ENCODE data around the gene CALR.
"Not testable (repeated sequence)": the region's sequence is repeated elsewhere in the genome, so short reads cannot be mapped to it uniquely, and the experiment has no call there.

CALR gene

DNA sequence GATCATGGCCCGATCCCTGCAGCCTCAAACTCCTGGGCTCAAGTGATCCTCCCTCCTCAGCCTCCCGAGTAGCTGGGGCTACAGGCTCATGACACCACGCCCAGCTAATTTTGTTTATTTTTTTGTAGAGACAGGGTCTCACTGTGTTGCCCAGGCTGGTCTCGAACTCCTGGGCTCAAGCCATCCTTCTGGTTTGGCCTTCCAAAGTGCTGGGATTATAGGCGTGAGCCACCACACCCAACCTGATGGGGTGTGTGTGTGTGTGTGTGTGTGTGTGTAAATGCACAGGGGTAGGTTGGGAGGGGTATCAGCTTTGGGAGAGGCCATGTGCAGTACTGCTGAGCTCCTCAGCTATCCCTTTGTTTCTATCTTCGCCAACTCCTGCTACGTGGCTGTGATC is 37.7 kb downstream of the CALR start:
- not testable (repeated sequence) for DNase-seq (ENCODE audit: low read depth in 2 of 2, low spot score in 1 of 2)

DNA sequence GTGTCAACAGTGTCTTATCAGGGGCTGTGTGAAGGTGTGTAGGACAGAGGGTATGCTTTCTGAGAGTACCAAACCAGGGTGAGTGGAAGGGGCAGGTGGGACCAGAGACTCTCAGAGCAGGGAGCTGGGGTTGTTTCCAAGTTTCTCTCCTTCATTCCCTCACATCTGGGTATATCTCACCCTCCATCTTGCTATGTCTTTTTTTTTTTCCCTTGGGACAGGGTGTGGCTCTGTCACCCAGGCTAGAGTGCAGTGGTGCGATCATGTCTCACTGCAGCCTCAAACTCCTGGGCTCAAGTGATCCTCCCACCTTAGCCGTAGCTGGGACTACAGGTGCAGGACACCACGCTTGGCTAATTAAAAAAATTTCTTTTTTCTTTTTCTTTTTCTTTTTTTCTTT is 41.6 kb downstream of the CALR start:
- no peak for DNase-seq (ENCODE audit: low read depth in 2 of 2, low spot score in 1 of 2)

- no peak for DNase-seq (ENCODE audit: low read depth in 2 of 2, low spot score in 1 of 2)
Observed at GRCh38 chr19:12982648-12983047, 44.2 kb downstream of the CALR start.

- DNase-seq (ENCODE audit: low read depth in 2 of 2, low spot score in 1 of 2): no peak
Observed at GRCh38 chr19:12983091-12983490, 44.7 kb downstream of the CALR start.

DNA sequence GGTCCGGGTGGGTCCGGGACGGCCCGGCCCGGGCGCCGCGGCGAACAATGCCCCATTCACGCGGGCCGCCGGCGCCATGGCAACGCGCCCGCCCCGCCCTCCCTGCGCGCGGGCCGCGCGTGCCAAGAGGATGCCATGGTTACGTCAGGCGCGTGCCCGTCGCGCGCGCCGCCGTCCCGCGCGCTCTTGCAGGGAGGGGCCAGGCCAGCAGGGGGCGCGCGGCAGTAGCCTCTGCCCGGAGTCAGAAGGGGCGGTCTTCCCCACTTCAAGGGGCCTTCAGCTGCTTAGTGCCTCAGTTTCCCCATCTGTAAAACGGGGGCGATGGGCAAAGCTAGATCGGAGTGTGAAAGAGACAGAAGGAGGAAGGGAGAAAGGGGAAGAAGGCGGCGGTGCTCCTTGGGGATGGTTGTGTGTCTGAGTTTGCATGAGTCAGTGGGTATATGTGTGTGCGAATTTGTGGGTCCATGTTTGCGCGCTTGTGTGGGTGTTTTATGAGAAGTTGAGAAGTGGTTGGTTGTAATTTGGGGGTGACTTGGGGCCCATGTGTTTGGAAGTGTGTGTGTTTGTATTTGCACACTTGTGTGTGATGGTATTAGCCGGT is 45.2 kb downstream of the CALR start:
- DNase-seq (ENCODE audit: low read depth in 2 of 2, low spot score in 1 of 2): peak; percentile 54 to 65

DNA sequence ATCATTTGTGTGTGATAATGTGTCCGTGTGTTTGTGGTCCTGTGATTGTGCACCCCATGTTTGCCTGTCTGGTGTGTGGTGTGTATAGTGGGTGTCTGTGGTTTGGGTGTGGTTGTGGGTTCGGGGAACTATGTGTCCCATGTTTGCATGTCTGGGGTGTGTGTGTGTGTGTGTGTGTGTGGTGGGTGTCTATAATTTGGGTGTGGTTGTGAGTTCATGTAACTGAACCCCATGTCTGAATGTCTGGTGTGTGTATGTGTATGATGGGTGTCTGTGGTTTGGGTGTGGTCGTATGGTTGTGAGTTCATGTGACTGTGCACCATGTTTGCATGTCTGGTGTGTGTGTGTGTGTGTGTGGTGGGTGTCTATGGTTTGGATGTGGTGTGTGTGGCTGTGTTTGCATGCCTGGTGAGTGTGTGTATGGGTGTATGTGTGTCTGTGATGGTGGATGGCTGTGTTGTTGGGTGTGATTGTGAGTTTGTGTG is 45.8 kb downstream of the CALR start:
- DNase-seq (ENCODE audit: low read depth in 2 of 2, low spot score in 1 of 2): no peak

GRCh38 chr19:12984683-12985048 is 46.3 kb downstream of the CALR start:
- no peak for DNase-seq (ENCODE audit: low read depth in 2 of 2, low spot score in 1 of 2)

DNA sequence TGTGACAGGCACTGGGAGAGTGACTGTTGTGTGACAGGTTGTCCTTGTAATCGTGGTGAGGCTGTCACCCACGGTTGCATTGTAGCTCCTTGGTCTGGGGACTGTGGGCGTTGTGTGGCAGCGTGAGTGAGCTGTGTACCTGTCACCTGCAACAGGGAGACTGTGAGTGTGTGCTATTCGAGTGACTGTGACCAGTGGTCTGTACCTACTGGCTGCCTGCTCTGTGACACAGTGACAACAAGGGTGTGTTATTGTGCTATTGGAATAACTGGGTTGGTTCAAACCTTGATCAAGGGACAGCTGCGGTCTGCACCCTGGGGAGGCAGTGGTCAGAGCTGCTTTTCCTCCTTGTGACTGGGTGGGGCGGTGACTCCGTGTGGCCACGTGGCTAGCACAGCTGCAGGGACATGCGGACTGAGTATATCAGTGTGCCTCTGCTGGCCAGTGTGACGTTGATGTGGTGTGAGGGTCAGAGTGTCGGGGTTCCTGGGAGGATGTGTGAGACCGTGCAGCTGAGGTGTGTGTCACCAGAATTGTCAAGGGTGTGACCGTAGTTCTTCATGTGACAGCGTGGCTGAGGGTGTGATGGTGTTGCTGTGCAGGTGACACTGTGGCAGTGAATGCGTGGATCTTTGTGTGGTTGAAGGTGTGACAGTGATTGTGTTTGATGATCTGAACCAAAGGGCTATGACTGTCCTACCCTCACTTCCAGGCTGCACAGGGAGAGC is 46.8 kb downstream of the CALR start:
- peak in 1 of 2 donors; percentile 19 for DNase-seq (ENCODE audit: low read depth in 2 of 2, low spot score in 1 of 2)

DNA sequence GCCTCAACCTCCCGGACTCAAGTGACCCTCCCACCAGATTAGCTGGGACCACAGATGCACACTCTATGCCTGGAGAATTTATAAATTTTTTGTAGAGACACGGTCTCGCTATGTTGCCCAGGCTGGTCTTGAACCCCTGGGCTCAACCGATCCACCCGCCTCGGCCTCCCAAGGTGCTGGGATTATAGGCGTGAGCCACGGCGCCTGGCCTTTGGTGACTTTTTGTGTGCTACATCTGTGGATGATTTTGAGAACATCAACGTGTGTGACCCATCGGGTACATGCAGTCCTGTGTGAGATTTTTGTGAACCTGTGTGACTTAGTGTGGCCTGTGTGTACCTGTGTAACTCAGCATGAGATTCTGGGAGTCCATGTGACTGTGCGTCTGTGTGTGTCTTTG is 48.3 kb downstream of the CALR start:
- no peak for DNase-seq (ENCODE audit: low read depth in 2 of 2, low spot score in 1 of 2)

DNA sequence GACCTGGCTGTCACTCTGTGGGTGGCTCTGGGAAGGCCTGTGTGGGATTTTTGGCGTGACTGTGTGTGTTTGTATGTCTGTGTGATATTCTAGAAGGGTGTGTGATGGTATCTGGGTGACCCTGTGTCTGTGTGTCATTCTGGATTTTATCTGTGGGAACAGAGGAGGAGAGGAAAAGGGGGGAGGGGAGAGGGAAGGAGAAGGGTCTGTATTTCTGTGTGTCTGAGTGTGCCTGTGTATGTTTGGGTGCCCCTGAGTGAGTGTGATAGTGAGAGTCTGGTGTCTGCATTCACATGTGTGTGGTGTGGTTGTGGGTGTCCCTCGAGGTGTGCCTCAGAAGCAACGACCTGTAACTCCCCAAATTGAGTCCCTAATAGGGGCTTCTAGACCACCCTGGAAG is 48.8 kb downstream of the CALR start:
- no peak for DNase-seq (ENCODE audit: low read depth in 2 of 2, low spot score in 1 of 2)

- DNase-seq (ENCODE audit: low read depth in 2 of 2, low spot score in 1 of 2): no peak
Observed at GRCh38 chr19:12987781-12988180, 49.4 kb downstream of the CALR start.

DNA sequence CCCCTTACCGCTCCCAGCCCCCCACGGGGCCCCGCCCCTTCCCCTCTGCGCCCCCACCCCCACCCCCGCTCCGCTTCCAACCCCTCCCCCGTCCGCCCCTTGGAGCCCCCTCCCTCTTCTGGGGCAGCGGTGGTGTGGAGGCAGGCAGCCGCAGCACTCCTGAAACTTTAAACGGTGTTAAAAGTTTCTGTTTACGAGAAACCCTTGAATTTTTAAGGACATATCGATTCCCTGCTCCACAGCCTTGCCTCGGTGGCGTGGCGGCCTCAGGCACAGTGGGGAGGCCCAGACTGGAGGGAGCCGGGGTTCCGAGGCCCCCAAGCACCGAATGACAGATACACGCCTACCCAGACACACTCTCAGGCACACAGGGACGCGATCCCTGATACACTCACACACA is 52.0 kb downstream of the CALR start:
- no peak for DNase-seq (ENCODE audit: low read depth in 2 of 2, low spot score in 1 of 2)

DNA sequence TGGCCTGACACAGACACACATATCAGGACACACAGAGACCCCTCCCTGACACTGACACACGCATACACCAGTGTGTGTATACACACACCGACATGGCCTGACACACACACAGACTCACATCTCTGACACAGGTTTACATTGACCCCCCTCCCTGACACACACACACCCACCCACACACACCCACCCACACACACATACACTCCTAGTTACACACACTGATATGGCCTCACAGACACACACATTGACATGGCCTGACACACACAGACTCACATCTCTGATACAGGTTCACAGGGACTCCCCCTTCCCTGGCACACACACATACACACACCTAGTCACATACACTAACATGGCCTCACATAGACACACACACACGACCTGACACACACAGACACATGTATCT is 52.4 kb downstream of the CALR start:
- no peak for DNase-seq (ENCODE audit: low read depth in 2 of 2, low spot score in 1 of 2)

DNA sequence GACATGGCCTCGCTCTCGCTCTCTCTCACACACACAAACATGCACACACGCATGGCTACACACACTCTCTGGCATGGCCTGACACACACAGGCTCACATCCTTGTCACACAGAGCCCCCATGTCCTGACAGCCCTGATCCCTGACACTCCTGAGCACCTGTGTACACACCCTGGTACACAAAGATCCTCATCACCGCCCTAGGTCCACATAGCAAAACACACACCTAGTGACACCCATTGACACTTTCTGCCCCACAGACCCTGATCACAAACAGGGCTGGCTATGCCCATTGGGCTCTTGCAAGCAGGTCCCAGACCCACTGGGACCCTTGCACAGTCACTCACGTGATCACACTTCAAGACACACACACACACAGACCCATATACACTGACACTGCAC is 52.9 kb downstream of the CALR start:
- DNase-seq (ENCODE audit: low read depth in 2 of 2, low spot score in 1 of 2): no peak

GRCh38 chr19:12992729-12993128 is 54.3 kb downstream of the CALR start:
- no peak for DNase-seq (ENCODE audit: low read depth in 2 of 2, low spot score in 1 of 2)

DNA sequence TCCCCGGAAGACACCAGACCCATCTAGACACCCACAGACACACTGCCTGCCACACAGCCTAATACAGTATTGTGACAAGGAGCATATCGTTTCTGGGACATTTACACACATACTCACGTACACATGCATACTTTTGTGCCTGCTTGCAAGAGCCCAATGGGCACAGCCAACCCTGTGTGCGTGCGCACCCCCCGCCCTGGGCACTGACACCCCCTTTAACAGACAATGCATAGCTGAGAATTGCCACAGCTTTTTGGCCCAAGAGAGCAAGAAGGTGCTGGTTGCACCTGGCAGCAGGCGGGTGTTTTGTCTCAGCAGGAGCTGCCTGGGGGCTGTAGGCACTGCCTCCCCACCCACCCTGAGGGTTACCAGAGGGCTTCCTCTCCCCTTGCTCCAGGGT is 55.2 kb downstream of the CALR start:
- DNase-seq (ENCODE audit: low read depth in 2 of 2, low spot score in 1 of 2): no peak
